GM21825 (cell line): ENCODE results near the gene MEGF11.
"Not testable (repeated sequence)": the region's sequence is repeated elsewhere in the genome, so short reads cannot be mapped to it uniquely, and the experiment has no call there.

Experiments used
- ATAC-seq: cut with Tn5 transposase; IDR thresholded peaks from one replicate; pipeline ENCODE4 v1.9.1; 2021; ENCODE audit warnings: mild to moderate bottlenecking, moderate library complexity; ENCODE audit not compliant: unreplicated experiment

The MEGF11 gene

DNA sequence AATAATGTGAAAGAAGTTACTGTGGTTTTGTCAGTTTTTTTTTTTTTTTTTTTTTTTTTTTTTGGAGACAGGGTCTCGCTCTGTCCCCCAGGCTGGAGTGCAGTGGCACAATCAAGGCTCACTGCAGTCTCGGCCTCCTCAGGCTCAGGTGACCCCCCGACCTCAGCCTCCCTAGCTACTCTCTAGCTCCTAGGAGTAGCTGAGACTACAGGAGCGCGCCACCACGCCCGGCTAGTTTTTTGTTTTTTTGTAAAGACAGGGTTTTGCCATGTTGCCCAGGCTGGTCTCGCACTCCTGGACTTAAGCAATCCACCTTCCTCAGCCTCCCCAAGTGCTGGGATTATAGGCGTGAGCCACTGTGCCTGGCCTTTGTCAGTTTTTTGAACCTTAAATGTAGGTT is 381.7 kb downstream of the MEGF11 start:
- ATAC-seq, result not testable (repeated sequence)

DNA sequence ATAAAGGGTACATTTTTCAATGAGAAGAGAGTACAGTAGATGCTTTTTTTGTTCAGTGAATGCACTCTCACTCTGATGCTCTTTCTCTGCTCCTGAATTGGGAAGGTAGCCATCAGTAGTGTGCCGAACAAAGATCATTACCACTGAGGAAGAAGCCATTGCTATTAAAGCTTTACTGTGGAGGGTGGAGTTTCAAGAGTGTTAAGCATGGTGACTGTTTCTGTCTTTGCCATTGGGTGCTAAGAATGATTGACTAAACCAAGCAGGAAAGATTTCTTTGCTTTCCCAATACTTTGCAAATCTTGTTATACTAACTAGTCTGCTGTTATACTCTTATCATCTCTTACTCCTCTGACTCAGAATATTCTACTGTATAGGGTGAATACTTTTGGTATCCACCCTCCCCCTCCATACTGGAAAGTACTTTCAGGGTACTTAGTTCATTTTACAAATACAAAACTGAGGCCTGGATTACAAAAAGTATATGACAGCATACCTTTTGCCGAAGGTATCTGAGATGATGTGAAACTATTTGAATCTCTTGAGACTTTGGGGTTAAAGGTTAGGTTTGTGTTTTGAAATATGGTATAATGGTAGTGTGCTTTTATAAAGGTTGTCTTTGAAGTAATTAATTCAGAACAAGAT is 382.5 kb downstream of the MEGF11 start:
- no peak for ATAC-seq

DNA sequence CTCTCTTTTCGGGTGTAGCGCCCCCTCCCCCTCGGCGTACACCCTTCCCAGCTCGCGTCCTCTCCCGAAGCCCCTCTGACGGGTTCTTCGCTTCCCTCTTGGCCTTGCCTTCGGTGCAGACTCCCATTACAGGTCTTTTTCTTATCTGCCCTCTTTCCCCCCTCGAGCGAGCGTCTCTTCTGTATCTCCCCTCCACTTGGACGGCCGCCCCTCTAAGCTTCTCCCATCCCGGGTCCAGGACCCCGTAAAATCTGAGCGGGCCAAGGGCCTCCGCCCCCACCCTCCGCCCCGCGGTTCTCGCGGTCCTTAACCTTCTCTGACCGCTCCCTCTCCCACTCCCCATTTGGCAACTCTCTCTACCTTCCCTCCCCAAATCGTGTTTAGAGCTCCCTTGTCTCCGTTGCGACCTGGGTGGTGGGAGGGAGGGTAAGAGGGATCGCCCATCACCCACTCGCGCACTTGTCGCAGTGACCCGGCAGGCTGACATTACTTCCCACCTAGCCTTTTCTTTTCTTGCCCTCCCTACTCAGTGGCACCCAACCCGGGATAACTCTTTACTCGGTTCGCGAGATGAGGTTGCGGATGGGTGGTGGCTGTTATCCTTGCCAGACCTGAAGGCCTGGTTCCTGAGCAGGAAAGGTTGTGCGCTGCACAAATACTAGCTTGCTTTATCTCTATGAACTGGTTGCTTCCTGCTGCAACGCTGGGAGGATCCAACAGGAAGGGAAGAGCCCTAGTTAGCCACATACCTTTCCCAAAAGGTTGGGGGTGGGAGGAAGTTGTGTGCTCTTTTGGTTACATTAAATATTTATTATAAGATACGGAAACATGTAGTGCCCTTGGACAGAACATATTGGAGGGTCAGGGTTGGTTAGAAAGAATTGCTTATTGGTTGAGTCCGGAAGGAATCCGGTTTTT is 383.3 kb downstream of the MEGF11 start:
- ATAC-seq, result peak; percentile 10

DNA sequence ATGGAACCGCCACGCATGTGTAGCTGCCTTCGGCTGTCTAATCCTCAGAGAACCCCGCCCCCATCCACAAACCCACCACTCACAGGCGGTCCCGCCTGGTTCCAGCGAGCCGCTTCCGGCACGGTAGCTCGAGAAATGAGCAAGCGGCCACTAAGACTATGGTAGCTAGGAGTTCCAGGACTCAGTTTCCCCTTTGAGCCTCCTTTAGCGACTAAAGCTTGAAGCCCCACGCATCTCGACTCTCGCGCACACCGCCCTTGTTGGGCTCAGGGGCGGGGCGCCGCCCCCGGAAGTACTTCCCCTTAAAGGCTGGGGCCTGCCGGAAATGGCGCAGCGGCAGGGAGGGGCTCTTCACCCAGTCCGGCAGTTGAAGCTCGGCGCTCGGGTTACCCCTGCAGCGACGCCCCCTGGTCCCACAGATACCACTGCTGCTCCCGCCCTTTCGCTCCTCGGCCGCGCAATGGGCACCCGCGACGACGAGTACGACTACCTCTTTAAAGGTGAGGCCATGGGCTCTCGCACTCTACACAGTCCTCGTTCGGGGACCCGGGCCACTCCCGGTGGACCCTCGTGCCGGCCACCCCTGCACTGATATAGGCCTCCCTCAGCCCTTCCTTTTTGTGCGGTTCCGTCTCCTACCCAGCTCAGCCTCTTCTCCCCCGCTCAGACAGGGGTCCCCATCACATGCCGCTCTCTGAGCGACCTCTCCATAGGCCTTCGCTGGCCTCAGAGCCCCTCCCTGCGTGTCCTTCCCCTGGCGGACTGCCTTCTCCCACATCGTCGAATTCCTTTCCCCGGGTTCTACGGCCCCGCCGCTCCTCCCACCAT is 384.2 kb downstream of the MEGF11 start, which contains the start of gene RAB11A:
RAB11A (plus strand) TSS at position 366 of the 828 bp plus-strand sequence; CDS start at position 461, 95 bp downstream.
- peak; percentile 87 for ATAC-seq

DNA sequence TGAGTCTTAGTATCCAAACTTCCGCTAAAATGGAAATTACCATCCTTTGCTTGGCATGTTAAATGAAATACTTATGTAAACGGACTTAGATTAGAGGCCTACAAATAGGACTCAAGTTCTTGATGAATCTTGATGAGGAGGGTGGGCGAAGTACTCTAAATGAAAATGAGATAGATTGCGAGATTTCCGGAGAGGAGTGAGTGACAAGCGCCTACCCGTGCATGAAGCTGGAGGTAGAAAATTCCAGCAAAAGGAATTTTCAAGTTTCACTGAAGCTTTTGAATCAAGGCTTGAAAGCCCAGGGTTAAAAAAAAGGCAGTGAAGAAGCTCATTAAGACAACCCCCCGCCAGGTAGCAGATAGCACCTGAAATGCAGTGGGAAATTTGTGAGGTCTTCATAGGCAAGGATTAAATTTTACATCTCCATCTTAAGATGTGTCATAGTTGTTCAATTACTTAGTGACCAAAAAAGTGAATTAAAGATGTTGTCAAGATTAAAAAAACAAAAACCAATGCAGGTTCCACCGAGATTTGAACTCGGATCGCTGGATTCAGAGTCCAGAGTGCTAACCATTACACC is 384.9 kb downstream of the MEGF11 start:
- ATAC-seq, result no peak

DNA sequence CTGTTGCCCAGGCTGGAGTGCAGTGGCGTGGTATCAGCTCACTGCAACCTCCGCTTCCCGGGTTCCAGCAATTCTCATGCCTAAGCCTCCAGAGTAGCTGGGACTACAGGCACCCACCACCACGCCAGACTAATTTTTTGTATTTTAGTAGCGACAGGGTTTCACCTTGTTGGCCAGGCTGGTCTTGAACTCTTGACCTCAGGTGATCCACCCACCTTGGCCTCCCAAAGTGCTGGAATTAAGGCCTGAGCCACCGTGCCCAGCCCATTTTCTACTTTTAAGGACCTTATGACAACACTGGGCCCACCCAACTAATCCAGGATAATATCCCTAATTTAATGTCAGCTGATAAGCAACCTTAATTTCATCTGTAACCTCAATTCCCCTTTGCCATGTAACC is 385.6 kb downstream of the MEGF11 start:
- not testable (repeated sequence) for ATAC-seq

DNA sequence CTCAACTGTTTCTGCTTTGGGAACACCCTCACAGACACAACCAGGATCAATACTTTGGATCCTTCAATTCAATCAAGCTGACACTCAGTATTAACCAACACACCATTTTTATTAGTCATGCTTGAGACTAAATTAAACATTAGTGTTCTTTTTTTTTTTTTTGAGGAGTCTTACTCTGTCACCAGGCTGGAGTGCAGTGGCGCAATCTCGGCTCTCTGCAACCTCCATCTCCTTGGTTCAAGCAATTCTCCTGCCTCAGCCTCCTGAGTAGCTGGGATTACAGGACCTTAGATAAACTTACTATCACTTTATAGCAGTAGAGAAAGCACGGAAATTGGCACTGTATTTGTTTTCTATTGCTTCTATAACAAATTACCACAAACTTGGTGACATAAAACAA is 386.3 kb downstream of the MEGF11 start:
- ATAC-seq, result no peak

DNA sequence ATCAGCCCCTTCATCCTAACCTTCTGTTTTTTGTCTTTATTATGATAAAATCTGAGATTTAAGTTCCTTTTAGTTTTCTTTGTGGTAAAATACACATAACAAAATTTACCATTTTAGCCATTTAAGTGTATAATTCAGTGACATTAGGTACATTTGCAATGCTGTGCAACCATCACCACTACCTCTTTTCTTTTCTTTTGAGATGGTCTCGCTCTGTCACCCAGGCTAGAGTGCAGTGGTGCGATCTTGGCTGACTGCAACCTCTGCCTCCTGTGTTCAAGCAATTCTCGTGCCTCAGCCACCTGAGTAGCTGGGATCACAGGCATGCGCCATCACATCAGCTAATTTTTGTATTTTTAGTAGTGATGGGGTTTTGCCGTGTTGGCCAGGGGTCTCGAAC is 390.4 kb downstream of the MEGF11 start:
- no peak for ATAC-seq

DNA sequence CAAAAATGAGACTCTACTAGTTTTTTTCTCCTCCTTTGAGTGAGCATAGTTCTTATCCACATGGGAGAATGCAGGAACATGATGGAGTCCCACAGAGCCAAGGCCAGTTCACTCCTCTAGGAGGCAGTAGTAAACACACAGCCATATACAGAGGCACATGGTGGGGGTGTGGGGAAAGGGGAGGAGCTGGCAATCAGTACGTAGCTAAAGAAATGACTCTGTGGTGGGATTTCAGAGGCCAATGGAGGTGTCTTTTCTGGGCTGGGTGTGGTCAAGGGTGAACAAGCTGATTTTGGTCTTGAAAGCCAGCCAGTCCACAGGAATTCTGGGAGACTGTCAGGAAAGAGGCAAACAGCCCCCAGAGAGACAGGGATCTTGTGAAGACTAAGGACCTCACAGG is 390.9 kb downstream of the MEGF11 start:
- ATAC-seq, result no peak

DNA sequence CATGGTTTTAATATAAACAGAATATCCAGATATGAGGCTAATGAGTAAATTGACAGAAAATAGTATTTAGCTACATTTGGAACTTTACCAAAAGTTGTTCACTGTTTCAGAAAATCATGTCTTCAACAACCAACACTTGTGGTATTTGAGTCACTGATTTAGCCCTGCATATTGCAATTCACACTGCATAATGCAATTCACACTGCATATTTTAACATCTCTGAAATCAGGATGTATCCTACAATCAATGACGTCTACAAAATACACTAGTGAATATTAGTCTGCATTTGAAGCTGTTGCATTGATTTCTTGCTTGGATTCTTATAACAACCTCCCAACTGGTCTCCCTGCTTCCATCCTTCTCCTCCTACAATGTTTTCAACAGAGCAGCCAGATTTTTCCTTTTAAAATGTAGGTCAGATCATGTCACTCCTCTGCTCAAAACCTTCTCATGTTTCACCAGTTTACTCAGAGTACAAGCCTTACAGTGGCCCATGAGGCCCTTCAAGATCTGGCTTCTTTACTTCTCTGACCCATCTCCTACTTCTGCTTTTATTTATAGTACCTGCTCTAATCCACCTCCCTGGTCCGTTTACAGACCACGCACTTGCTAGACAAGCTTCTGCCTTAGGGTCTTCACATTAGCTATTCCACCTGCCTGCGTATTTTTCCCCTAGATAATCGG is 395.7 kb downstream of the MEGF11 start:
- no peak for ATAC-seq

DNA sequence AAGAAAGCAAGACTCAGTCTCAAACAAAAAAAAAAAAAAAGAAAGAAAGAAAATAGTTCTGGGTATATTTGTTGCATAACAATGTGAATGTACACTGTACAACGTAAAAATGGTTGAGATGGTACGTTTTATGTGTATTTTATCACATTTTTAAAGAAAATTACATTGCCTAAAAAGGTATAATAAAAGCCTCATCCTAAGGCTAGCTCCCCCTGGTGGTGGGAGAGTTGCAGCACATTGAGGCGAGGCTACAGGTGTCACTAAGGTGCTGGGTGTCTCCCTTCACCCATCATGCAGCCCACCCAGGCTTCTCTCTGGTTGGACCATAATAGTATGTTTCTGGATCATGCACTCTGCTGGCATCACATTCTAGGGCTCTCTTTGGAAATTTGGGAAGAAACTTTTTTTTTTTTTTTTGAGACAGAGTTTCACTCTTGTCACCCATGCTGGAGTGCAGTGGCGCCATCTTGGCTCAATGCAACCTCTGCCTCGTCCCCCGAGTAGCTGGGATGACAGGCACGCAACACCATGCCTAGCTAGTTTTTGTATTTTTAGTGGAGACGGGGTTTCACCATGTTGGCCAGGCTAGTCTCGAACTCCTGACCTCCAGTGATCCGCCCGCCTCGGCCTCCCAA is 396.6 kb downstream of the MEGF11 start:
- no peak for ATAC-seq

DNA sequence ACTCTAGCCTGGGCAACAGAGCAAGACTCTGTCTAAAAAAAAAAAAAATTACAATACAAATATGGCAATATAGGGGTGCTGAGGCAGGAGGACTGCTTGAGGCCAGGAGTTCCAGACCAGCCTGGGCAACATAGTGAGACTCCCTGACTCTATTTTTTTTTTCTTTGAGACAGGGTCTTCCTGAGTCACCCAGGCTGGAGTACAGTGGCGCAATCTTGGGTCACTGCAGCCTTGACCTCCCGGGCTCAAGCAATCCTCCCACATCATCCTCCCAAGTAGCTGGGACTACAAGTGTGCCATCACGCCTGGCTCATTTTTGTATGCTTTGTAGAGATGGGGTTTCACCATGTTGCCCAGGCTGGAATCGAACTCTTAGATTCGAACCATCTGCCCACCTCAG is 401.6 kb downstream of the MEGF11 start:
- no peak for ATAC-seq

DNA sequence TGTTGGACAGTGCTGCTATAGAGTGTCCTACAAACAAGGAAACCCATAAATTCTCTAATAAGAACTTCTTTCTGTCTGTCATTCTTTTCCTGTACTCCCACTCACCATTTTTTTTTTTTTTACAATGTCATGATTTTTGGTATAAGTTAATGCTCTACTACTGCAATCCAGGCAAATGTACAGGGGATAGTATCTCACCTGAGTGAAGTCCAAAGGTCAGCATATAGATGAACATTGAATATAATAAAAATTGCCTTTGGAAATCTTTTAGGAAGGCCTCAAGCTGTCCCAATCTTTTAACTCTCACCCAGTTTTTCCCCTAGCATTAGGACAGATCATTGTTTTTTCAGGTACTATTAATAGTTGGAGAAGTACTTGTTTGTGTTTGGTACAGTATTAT is 405.6 kb downstream of the MEGF11 start:
- no peak for ATAC-seq

DNA sequence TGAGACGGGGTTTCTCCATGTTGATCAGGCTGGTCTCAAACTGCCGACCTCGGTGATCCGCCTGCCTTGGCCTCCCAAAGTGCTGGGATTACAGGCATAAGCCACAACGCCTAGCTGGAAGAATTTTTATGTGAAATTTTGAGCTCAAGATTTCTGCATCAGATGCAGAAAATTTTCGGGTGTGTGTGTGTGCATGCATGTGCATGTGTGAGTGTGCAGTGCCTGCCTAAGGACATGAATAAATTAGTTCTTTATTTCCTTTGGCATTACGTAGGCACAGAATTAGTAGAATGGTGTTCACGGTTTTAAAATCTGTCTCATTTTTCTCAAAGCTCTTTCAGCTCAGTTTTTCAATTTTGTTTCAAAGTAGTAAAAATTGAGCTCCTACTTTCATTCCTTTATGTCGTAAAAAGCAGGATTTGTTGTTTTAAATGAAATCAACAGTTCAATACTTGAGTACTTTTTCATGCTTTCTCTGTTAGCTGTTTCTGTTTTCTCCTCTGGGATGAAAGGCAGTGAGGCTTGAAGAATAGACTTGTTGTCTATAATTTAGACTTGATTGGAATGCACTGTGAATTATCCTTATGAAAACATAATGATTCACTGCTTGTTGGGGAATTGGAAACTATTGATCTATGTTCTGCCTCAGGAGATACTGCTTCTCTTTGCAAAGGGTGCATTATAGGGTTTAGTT is 407.6 kb downstream of the MEGF11 start:
- ATAC-seq, result no peak
